HG03432 (cell line): ENCODE results near the gene CYP2R1.
A peak's percentile ranks its signal among the peaks of the same experiment; 100 is the strongest.

Source experiments
- ATAC-seq: cut with Tn5 transposase; IDR thresholded peaks from one replicate; pipeline ENCODE4 v1.9.1; 2021; ENCODE audit warnings: mild to moderate bottlenecking, moderate library complexity; ENCODE audit not compliant: unreplicated experiment

CYP2R1 gene

GRCh38 chr11:14892036-14892556 lies at the start of gene CYP2R1:
Gene CYP2R1 (minus strand): TSS chr11:14892231. CDS start chr11:14892205, 26 bp downstream.
- peak; percentile 94 for ATAC-seq

DNA sequence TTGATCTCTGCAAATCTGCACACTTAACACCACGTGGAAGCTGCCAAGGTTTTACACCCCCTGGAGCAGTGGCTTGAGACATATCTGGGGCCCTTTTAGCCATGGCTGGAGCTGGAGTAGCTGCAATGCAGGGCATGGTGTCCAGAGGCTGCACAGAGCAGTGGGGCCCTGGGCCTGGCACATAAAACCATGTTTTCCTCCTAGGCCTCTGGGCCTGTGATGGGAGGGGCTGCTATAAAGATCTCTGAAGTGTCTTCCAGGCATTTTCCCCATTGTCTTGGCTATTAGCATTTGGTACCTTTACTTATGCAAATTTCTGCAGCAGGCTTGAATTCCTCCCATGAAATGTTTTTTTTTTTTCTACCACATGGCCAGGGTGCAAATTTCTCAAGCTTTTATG lies 46.9 kb upstream of the CYP2R1 start:
- no peak for ATAC-seq

DNA sequence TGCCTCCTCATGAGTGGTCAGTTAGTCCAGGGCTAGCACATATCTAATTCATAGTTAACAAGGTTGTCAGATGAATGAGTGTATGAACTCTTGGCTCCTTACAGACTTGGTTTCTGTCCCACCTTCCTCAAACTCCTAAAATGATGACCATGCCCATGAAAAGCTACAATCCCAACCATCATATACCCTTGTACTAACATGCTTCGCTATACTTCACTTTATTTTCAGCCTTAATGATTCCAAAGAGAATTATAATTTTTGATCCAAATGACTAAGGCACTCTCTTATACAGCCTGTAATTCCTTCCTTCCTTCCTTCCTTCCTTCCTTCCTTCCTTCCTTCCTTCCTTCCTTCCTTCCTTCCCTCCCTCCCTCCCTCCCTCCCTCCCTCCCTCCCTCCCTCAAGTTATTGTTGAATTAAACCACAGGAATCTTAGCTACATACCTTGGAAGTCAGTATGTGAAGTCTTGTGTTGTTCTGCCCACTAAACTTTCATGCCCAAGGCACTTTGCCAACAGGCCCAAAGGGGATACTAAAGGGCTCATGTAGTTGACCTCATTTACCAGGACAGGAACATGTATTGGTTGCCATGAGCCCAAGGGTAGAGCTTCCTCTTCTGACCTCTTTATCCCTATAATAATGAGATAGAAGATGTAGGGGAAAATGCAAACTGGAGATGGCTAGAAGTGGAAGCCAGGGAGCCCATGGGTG lies 42.8 kb upstream of the CYP2R1 start:
- ATAC-seq, result no peak

- ATAC-seq, result no peak
Observed at GRCh38 chr11:14932447-14932846, 40.4 kb upstream of the CYP2R1 start.

DNA sequence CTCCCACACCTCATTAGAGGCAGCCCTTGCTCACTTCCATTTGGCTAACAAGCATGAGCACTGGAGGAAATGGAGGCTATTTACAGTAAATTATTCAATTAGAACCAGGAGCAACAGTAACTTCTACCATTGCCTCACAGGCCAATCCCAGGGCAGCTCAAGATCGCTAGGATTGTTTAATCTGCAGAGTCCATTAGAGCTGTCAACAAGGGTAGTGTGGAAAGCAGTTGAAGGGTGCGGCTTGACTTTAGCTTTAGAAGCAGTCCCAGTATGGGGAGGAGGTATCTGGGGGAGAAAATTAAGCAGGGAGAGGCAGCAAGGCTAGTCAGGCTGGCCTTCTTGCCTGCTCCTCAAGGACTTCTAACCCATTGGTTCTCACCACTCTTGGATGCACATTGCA lies 38.3 kb upstream of the CYP2R1 start:
- ATAC-seq, result no peak

GRCh38 chr11:14927146-14927545 lies 35.1 kb upstream of the CYP2R1 start:
- ATAC-seq, result no peak

GRCh38 chr11:14924318-14924717 lies 32.3 kb upstream of the CYP2R1 start:
- no peak for ATAC-seq

DNA sequence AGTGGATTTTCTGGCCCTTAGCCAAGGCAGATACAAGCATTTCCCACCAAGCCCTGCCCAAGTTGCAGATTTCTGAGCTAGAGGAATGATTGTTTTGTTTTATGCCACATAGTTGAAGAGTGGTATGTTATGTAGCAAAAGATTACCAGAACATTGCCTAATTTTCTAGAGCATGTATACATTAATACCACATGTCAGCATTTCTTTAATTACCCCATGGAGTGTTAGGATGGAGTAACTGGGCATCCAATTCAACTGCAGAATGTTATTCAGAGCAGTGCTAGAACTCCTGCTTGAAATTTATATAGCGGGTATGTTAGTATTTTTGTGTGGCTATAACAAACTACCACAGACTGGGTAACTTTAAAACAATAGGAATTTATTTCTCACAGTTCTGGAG lies 24.4 kb upstream of the CYP2R1 start:
- no peak for ATAC-seq

DNA sequence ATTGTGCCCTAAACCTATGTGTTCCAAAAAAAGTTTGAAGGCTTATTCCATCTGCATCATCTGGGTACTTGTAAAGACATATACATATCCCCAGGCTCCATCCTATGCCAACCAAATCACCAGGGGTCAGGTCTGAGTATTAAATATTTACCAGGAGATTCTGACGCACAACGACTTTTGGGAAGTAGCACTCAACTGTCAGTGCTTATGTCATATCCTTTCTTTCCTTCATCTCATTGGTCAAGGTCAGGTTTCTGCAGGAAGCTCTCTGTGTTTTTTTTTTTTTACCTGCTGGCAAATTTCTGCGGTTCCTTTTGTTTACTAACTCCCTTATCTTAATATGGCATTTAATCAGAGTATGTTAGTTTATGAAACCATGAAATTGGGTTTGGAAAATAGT lies 22.5 kb upstream of the CYP2R1 start:
- no peak for ATAC-seq

GRCh38 chr11:14908214-14908880 lies 16.3 kb upstream of the CYP2R1 start:
- peak; percentile 20 for ATAC-seq

- ATAC-seq, result peak; percentile 48
Observed at GRCh38 chr11:14907411-14908213, 15.6 kb upstream of the CYP2R1 start.

DNA sequence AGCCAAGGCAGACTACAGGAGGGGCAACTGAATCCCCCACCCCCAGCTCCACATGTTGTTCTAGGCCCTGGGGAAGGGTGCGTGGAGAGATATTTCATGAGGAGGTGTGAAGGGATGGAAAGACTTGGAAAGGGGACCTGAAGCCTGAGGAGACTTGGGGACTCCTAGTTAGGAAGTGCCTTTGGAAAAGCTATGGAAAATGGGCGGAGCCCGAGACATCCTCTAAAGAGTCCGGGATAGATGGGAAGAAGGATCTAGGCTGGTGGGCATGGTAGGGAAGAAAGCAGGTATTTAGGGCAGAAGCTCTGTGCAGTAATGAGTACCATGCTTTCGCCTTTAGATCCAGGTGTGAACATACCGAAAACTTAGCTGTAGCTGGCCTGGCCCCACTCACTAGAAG lies 15.0 kb upstream of the CYP2R1 start:
- no peak for ATAC-seq

- no peak for ATAC-seq
Observed at GRCh38 chr11:14906578-14906977, 14.5 kb upstream of the CYP2R1 start.

GRCh38 chr11:14905104-14906033 lies 13.3 kb upstream of the CYP2R1 start:
- ATAC-seq, result peak; percentile 70

GRCh38 chr11:14904745-14905103 lies 12.7 kb upstream of the CYP2R1 start:
- ATAC-seq, result peak; percentile 61

DNA sequence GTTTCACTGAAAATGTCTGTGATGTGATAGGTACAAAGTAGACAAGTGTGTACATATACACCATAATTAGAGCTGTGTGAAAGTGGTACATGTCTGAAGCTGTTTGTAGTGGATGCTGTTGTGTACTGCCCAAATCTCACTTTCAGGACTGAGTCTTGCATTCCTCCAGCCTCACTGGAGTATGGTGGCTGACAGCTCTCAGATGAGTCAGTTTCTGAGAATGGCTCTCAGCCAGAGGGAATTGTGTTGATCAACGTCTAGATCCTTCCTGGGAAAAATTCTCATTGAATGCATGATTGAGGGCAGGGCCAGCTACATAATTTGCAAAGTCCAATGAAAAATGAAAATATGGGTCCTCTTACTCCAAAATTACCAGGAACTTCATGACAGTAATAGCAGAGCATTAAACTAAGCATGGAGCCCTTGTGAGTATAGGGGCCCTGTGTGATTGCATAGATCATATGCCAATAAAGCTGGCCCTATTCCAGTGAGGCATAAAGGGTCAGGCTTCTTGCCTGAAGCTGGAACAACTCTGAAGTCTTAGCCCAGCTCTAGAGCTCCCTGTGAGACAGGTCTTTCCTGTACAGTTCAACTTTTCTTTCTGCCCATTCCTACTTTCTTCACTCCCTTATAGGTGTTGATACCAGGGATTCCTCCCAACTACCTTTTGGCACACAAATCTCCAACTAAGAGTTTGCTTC lies 10.8 kb upstream of the CYP2R1 start:
- no peak for ATAC-seq

GRCh38 chr11:14898906-14899305 lies 6.9 kb upstream of the CYP2R1 start:
- ATAC-seq, result no peak

- ATAC-seq, result no peak
Observed at GRCh38 chr11:14898355-14898754, 6.3 kb upstream of the CYP2R1 start.

GRCh38 chr11:14894657-14895598 lies 2.9 kb upstream of the CYP2R1 start:
- ATAC-seq, result no peak
